Prostate gland (tissue), 2 donors: ENCODE measurements around the gene ATP9A.

Experiments used
- CTCF ChIP-seq, 4 experiments: fragments of 200-600 bp in 2 of 4; fragments of 450-650 bp in 2 of 4; sonication (generic) in 2 of 4; IDR thresholded peaks; 1 replicate in 3 of 4; 2 replicates in 1 of 4; pipeline ENCODE4 v1.5.1; 2016 to 2019; ENCODE audit warnings: antibody characterized with exemption in 4 of 4, mild to moderate bottlenecking in 2 of 4, moderate library complexity in 2 of 4
- POLR2AphosphoS5 ChIP-seq: sonication (generic); formaldehyde crosslinking; IDR thresholded peaks from one replicate; pipeline ENCODE4 v1.6.1; 2017; ENCODE audit warnings: antibody characterized with exemption

DNA sequence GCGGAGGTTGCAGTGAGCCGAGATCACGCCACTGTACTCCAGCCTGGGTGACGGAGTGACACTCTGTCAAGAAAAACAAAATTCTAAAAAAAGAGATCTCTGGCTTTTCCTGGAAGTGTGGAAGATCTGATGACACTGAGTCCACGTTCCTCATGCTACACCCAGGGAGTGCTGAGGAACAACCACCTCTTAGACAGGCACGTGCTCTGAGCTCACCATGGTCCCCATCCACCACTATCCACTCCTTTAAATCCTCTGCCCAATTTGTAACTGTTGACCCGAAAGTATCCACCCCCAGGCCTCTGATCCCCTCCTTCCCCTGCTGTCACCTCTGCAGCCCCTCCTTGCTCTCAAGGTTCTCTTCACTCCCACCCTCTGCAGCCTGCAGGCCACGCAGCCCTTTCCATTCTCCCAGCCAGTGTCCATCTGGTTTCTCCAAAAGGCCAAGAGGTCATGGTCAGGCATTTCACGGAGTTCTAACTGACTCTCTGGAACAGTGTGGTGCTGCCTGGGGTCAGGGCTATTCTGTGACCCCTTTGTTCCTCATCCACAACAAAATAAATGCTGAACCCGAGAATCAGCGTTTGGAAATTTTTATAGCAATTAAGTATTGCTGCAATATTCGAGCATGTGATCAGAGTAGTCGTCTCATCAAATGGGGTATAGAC lies 88.8 kb downstream of the ATP9A start:
- no peak for TF ChIP-seq POLR2AphosphoS5
- TF ChIP-seq CTCF (IDR thresholded peaks at IDR 0.05), result no peak
